ENCODE measurements around the gene SLCO4A1.
A peak's percentile ranks its signal among the peaks of the same experiment; 100 is the strongest.

The SLCO4A1 gene

DNA sequence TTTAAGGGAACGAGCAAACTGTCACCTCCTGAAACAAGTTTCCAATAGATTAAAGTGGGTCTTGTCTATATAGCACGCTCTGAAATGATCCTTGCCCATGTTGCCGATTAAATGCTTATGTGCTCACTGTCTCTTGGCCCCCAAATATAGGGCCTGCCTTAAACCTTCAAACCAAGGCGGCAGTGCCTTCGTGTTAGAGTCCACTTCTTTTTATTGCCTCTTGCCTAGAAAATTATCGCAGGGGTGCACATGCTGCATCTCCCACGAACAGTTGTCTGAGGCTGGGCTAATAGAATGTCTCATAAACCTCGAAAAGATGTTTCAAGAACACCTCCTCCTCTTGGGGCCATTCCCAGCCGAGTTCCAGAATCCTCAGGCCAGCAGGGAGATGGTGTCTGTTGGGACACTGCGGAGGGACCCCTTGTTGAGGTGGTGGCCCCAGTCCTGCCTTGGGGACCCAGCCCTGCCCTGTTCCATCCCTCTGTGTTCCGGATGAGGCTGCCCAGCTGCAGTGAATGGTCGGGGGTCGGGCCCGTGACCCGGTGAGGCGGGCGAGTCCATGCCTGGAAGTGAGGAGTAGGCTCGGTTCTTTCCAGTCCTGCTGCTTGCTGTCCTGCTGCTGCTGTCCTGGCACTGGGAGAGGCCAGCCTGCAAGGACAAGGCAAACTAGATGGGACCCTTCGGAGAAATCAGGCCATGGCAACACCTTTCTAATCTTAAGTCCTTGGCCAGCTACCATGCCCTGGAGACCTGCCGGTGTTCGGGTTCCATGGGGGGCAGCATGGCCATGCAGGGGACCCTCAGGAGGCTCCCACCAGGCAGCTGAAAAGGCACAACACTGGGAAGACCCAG is 34.7 kb upstream of the SLCO4A1 start:
- no peak for DNase-seq (ENCODE audit: low spot score)

DNA sequence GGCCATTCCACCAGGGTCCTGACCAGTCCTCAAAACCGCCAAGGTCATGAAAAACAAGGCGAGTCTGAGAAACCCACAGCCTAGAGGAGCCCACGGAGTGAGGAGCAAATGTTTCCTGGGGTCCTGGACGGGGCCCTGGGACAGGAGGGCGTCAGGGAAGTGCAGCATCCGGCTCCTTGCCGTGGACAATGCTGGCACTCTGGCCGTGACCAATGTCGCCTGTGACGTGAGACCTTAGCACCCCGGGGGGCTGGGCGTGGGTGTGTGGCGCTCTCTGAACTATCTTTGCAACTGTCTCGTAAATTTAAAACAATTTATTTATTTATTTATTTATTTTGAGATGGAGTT is 34.1 kb upstream of the SLCO4A1 start:
- DNase-seq (ENCODE audit: low spot score) = no peak

DNA sequence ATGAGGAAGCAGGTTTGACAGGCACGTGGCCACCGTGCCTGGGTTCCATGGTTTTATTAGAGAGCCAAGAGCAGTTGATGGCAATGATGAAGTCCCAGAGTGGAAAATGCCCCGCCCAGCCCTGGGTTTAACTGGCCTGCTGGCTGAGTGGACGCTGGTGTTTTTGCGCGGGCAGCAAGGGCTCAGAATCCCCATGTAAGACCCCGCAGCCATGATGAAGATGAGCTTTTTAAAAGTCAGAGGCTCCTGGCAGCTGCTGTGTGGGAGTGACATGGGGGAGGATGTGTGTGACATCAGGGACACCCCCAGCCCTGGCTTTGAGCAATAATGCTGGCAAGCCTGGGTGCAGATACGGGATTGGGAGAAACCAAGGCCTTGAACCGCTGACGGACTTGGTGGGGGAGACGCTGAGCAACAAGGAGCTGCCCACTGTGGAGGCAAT is 33.0 kb upstream of the SLCO4A1 start:
- no peak for DNase-seq (ENCODE audit: low spot score)

DNA sequence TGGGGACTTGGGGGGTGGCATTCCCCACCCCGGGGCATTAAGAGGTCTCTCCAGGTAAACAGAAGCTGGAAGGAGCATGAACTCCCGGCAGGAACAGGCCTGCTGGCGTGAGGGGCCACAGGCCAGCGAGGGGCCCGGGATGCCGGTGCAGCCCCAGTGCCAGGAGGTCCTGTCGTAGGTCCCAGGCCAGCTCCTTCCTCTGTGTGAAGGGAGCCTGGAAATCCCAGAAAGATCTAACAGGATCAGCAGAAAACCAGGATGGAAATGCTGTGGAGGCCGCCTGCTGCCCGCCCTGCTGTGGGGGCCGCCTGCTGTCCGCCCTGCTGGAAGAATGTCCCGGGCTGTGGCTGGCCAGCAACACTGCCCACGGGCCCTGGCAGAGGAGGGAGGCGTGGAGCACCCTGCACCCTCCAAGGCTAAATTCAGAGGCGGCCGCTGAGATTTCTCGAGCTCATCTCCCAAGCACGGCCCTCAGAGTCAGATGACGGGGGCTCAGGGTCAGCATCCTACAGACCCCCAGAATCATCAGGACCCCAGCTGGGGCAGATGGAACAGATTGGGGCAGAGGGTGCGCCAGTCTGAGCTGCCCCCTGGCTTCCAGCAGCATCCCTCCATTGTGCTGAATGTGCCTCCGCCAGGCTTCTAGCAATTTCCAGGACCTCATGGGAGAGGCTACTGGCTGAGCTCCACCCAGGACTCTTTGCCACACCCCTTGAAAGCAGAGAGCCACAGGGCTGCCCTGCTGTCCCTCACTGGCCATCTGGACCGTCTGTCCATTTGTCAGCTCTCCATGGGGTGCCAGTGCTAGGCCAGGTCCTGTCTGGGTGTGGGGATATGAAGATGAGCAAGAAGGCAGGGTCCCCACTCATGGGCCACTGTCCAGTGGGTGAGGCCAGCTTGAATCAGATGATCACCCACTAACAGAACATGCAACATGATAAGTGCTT is 32.2 kb upstream of the SLCO4A1 start:
- DNase-seq (ENCODE audit: low spot score) = no peak

DNA sequence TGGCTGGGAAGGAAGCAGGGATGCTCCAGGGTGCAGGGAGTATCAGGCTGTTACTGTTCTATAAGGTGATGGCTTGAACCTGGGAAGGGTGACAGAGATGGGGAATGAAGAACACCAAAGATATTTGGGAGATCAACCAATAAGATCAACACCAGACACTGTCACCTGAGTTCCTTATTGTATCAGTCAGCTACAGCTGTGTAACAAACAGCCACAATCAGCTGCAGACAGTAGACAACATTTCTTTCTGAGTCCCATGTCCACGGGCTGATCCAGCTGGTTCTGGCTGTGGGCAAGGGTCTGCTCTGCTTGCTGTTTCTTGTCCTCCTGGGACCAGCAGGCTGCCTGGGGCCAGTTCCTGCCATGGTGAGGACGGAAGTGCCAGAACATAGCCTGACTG is 31.3 kb upstream of the SLCO4A1 start:
- DNase-seq (ENCODE audit: low spot score) = no peak

DNA sequence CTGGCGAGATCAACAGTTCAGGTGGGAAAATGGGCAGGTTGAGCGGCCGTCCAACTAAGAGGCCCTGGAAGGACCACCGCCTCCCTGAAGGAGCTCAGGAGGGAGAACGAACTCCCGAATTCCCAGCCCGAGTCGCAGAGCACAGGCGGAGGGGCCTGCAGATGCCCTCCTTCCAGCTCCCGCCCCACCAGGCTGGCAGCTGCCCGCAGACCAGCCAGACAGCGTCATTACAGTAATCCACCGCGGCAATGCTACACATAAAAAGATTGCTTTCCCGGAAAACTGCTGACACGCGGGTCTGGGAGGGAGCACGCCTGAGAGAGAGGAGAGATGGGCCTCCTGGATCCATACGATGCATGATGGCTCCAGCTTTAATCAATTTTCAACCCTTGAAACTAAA is 30.5 kb upstream of the SLCO4A1 start:
- no peak for DNase-seq (ENCODE audit: low spot score)

DNA sequence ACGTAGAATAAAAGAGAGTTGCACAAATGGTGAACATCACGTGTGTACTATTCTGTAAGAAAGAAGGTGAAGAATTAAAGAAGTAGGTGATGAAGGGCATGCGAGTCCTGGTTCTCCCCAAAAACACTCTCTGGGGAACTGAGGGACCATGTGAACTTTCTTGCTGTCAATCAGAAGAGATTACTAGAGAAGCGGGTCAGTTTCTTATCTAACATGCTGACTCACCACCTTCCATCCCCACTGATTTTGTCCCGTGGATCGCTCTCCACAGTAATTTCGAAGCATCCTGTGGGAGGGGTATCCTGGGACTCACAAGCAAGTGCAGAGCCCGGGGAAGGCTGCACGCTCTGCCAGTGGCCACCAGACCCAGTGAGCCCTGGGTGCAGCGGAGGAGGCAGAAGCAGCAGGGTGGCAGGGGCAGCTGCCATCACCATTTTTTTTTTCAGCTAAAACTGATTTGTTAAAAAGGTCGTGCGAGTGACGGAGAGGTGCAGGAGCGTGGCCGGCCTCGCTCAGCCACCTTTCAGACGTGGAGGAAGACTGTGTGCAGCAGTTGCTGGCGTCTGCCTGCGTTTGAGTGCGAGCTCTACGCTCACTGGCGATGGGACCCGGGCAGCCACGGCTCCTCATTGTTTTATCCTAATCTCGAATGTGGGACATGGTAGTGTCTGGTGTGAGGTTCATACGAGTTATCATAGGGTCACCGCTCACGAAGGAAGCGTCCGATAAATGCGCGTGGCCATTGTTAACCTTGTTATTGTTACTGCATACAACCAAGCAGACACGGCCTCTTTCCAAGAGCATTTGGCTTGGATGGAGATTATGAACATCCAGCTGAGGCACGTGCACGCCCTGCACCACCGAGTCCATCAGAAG is 28.0 kb upstream of the SLCO4A1 start:
- no peak for DNase-seq (ENCODE audit: low spot score)

DNA sequence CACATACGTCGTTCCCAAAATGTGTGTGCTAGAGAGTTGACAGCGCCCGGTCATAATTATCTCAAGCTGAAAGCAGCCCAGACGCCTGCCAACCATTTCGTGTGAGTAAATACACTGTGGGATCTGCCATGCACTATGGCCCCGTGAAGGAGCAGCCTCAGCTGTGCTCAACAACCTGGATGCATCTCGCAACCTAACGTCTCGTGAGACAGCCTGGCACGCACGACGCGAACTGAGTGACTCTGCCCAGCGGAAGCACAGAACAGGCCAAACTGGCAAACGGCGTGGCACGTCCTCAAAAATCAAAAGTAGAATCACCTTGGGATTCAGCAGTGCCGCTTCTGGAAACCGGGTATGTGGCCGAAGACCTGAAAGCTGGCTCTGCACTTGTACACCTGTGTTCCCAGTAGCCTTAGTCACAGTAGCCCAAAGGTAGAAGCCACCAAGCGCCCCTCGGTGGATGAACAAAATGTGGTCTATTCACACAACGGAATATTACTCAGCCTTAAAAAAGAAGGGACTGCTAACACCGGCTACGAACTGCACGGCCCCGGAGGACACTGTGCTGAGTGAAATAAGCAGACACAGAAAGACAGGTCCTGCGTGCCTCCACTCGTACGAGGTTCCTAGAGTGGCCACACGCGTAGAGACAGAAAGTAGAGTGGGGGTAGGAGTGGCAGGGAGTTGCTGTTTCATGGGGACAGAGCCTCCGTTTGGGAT is 27.2 kb upstream of the SLCO4A1 start:
- no peak for DNase-seq (ENCODE audit: low spot score)

DNA sequence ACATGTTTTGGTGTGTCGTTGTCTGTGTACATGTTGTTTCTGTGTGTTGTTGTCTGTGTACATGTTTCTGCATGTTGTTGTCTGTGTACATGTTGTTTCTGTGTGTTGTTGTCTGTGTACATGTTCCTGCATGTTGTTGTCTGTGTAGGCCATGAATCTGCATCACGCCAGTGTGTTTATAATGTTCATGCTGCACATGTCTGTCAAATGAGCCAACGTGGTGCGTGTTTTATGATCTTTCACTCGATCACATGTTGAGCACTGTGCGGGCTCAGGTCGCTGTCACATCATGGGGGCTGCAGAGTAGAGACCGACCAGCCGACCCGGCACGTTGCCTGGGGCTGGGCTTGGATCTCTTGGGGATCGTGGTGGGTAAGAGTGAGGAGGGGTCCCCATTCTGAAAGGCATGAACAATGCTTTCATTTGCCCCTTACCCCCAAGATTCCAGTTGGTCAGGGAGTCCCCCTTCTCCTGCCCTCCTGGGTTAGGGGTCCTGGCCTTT is 26.5 kb upstream of the SLCO4A1 start:
- DNase-seq (ENCODE audit: low spot score) = no peak

DNA sequence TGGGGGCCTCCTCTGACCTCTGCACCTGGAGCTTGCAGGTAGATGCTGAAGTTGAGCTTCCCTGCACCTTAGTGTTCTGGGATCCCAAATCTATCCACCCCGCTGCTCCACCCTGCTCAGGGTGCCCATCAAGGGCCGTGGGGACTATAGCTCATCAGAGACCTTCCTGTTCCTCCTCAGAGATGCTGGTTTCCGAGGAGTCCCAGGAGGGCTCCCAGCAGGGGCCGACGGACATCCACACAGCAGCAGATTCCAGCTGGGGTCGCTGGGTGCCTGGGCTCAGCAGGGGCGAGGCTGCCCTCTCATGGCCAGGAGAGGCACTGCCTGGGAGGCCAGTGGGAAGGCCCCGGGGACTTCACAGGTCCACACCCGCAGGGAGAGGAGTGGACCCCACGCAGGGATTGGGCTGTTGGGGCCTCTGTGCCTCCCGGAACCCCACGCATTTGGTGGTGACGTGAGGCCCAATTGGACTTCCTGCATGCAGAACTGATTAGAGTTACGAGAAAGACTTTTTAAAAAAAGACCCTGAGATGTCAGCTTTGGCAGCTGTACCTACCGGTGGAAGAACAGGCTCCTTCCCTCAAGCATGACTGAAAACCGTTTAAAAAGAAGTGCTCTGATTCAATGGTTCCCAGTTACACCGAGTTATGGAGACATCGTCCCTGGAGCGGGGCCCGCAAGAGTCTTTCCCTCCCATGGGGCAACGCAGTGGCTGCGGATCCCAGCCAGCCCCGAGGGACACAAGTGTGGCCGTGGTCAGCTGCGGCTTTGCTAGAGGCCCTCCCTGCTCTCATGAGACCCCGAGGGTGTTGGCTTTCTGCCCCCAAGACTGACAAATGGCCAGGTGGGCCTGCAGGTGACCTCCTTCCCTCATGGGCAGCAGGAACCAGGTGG is 25.3 kb upstream of the SLCO4A1 start:
- DNase-seq (ENCODE audit: low spot score) = peak; percentile 68

DNA sequence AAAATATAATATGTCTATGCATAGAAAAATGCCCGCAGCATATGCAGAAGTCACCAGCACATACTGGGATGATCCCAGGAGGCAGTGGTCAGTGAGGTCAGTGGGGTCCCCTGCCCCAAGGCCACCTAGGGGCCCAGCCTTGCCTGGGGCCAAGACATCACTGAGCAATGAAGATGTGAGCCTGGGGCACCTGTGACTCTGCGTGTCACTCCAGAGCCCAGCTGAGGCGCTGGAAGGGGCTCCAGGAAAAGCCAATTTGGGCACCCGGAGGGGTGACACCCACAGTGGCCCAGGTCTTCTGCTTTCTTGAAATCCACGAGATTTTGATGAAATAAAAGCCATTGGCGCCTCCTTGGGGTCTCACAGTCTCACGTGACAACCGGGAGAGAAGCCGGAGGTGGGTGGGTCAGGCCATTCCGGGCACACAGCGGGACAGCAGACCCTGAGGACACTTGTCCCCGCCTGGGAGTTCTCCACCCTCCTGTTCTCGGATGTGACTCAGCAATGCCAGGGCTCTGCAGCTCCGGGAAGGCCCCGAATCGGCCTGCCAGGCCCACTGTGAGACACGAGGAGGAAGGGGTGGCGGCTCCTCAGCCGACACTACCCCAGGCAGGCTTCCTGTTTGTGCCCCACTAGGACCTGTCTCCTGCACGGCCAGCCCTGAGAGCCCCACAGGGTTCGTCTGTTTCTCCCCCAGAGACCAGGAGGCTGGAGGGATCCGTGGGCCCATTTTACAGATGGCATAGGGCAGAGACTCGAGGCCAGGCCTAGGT is 24.4 kb upstream of the SLCO4A1 start:
- no peak for DNase-seq (ENCODE audit: low spot score)

DNA sequence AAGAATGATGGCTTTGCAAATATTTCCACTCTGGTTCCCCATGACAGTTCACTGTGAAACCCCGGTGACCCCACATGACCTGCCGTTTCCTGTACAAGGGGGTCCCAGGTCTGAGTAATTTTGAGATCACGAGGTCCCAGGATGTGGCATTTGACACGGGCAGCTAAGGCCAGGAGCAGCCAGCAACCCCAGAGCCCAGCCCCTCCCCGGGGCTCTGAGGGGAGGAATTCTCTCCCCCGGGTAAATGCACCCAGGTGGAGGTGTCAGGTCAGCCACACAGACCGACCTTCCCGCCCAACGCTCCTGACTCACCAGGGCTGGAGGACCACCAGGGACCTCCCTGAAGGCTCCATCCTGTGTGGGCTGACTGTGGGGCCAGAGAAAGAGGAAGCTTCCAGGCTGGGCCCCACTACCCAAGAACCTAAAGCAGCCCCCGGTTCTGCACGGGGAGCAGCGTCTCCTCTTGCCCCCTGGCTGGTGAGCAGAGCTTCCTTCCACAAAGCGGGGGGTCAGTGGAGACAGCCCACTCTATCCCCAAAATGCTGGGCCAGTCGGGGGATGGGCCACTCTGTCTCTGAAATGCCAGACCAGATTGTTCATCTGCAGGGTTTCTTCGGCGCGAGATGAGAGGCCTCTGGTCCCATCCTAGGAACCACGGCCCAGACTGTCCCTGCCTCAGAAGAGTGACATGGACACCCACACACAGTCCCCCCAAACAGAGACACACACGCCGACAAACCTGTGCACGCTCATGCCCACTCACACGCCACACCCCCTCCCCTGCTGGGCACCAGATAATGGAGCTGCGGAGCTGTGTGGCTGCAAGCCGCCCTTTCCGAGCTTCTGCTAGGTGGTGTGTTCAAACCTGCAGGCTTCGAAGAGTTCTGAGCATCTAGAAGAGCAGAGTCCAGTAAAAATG is 23.4 kb upstream of the SLCO4A1 start:
- DNase-seq (ENCODE audit: low spot score) = no peak

DNA sequence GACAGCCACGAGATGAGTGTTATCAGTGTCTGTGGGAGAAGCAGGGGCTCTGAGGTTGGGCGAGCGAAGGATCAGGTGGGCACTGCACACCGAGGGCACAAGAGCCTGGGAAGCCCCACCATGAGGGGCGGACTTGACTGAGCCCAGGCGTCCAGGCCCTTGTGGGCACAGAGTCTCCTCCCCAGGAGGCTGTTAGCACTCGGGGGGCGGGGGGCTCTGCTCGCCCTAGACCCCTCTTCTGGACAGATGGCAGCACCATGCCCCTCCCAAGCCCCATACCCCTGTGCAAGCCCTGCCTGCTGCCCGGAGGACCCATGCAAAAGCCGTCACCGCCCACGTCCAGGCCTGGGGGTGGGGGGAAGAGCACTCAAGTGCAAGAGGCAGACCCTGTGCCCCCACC is 21.7 kb upstream of the SLCO4A1 start:
- DNase-seq (ENCODE audit: low spot score) = no peak

DNA sequence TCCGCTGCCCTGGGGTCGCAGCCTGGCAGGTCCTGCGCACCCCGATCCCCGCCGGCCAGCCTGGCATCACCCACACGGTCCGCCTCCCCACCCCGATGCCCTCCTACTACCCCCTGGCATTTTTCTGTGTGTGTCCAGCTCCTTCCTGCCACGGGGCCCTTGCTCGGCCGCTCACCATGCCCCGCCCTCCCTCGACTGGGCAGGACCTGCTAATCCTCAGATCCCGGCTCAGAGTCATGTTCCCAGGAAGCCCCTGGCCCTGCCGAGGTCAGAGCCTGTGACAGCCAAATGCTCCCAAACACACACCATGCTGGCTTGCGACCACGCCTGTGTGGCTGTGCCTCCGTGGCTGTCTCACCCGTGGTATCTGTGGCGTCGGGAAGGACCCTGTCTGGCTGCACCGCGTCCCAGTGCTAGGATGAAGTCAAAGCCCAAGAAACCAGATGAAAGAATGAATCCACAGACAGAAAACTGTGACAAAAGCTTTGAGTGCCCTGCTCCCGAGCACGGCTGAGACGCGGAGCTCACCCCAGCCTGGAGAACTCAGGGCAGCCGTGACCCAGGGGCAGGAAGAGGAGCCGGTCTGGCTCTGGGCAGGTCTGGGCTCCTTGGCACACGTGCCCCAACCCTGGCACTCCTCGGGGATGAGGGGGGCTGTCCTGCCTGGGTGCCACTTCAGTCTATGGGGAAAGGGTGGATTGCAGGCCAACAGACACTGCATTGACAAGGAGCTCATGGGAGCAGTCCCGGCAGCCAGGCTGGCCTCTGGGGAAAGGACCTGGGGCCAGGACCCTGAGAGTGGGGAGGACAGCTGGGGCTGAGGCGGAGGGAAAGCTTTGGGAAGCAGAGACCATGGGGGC is 20.8 kb upstream of the SLCO4A1 start:
- DNase-seq (ENCODE audit: low spot score) = no peak

DNA sequence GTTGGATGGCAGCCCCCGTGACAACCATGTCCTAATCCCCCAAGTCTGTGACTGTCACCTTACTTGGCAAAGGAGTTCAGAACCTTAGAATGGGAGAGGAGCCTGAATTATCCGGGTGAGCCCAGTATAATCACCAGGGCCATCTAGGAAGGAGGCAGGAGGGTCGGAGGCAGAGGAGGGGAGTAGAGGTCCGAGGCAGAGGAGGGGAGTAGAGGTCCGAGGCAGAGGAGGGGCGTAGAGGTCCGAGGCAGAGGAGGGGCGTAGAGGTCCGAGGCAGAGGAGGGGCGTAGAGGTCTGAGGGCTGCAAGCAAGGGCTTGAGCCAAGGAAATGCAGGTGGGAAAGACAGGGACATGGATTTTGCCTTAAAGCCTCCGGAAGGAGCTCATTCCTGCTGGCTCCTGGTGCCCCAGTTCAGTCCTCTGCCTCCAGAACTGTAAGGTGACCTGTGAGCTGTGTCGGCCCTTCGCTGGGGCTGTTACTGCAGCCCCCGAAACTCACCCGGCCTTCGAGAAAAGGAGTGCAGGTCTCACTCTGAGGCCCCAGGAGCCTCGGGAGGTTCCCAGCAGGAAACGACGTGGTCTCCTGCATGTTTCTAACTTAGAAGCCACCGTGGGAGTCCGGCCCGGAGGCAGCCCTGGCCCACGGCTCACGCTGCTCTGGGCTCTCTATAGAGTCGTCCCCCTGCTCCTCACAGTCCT is 20.0 kb upstream of the SLCO4A1 start:
- DNase-seq (ENCODE audit: low spot score) = no peak

DNA sequence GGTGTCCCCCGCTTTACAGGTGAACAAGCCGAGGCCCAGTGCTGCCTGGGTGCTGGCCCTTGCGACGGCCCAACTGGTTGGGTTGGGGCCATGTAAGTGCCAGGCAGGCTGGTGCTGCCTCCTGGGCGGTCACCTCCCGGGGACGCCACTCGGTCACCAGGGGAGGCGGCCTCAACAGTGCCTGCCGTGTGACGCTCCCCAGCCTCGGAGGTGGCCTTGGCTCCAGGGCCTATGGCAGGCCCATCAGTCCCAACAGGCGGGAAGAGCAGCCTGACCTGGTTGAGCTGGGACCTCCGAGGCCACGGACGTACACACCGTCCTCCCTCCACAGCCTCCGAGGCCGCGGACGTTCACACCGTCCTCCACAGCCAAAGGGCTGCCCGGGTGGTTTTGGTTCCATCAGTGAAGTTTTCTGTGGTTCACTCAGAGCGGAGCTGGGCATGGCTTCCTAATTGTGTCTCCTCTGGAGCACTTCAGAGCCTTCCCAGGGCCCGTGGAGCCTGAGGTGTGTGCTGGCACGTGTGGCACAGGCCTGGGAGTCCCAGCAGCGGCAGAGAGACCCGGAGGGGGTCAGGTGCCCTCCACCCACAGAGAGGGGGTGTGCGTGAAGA is 19.3 kb upstream of the SLCO4A1 start:
- DNase-seq (ENCODE audit: low spot score) = no peak

Measured in Ammon's horn (tissue), 1 donor.